Epithelial cell of proximal tubule (primary cell): ENCODE results near the gene DACT3. TPM values are rescaled to one million over a fixed set of nuclear protein-coding genes. Genes with fewer than 3 reads are reported as not detected.

Experiments used
- DNase-seq: peaks from one replicate; pipeline ENCODE4 v3.0.0-alpha.2; 2011; ENCODE audit warnings: low read depth
- H3K4me3 ChIP-seq: 2 replicates; pipeline ENCODE4 v1.5.1; 2011; ENCODE audit warnings: low read depth, mild to moderate bottlenecking, low read length
- CTCF ChIP-seq: conservative IDR thresholded peaks from 2 replicates; pipeline ENCODE4 v1.5.1; 2012; ENCODE audit warnings: low read depth, mild to moderate bottlenecking, low read length
- total RNA-seq: library from RNA; depleted of rRNA; stranded (reverse); fragments of >200 nt; gene quantifications from 2 replicates; pipeline ENCODE4 v1.2.3, GENCODE V29; 2015

DACT3 gene
- total RNA-seq, 1 donor from 2014 or later = not detected

DNA sequence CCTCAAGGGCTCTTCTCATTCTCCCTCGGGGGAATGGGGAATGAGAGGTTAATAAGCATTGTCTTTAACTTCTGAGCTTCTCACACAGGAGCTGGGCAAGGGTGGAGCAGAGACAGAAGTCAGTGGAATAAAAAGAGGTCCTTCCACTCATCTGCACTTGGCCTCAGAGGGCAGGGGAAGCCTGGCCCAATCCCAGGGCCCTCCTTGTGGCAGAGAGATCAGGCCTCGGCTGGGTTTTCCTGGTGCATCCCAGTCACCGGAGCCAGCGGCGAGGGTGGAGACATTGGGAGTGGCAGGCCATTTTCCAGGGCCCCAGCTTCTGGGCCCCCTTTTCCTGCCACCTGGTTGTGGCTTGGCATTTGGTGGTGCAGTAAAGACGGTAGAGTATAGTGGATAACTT, 49.2 kb downstream of the DACT3 start:
- no peak for DNase-seq
- TF ChIP-seq CTCF = no peak
- H3K4me3 ChIP-seq = no peak overlapping the region

DNA sequence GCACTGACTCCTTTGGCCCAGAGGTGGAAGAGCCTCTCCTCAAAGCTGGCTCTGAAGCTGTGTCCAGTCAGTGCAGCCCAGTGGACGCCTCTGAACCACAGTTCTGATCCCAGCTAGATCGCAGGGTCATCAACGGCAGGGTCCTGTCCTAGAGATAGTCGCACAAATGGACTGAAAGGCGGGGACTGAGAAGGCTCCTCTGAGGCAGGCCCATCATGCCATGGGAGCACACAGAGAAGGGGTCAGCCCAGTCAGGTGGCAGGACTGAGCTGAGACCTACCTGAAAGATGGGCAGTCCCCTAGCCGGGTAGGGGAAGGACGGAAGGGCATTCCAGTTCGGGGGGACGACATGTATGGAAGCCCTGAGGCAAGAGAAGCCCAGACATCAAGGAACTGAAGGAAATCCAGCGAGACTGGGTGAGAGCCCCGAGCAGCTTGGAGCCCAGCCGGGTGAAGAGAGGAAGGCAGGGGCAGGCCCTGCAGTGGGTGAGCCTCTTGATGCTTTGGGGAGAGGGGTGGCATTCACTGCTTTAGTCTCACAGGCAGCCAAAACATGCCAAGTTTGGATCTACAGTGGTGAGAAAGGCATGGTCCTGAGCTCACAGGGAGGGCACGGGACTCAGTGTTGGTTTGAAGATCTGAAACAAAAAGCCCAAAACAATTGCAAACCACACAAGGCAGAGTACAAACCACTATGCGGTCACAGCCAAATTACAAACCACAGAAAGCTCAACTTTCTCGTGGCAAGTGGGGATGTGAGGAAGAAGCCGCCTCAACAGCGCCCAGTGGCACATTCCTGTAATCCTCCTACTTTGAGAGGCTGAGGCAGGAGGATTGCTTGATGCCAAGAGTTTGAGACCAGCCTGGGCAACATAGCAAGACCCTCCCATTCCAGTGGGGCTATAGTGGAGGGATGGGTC, 49.9 kb downstream of the DACT3 start:
- no peak for DNase-seq
- no peak overlapping the region for H3K4me3 ChIP-seq
- TF ChIP-seq CTCF = no peak

DNA sequence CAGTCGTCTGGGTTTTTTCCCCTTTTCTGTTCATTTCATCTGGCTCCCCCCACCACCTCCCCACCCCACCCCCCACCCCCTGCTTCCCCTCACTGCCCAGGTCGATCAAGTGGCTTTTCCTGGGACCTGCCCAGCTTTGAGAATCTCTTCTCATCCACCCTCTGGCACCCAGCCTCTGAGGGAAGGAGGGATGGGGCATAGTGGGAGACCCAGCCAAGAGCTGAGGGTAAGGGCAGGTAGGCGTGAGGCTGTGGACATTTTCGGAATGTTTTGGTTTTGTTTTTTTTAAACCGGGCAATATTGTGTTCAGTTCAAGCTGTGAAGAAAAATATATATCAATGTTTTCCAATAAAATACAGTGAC, 50.6 kb downstream of the DACT3 start:
- no peak for DNase-seq
- no peak overlapping the region for H3K4me3 ChIP-seq
- no peak for TF ChIP-seq CTCF

- DNase-seq = no peak
- no peak for TF ChIP-seq CTCF
- no peak overlapping the region for H3K4me3 ChIP-seq
Observed at GRCh38 chr19:46609511-46610412, 51.2 kb downstream of the DACT3 start.

- H3K4me3 ChIP-seq = no peak overlapping the region
- DNase-seq = no peak
- TF ChIP-seq CTCF = no peak
Observed at GRCh38 chr19:46608581-46609345, 52.2 kb downstream of the DACT3 start.

GRCh38 chr19:46608178-46608577, 52.8 kb downstream of the DACT3 start:
- TF ChIP-seq CTCF = no peak
- DNase-seq = no peak
- no peak overlapping the region for H3K4me3 ChIP-seq
